ENCODE data around the gene F2R.

F2R gene

DNA sequence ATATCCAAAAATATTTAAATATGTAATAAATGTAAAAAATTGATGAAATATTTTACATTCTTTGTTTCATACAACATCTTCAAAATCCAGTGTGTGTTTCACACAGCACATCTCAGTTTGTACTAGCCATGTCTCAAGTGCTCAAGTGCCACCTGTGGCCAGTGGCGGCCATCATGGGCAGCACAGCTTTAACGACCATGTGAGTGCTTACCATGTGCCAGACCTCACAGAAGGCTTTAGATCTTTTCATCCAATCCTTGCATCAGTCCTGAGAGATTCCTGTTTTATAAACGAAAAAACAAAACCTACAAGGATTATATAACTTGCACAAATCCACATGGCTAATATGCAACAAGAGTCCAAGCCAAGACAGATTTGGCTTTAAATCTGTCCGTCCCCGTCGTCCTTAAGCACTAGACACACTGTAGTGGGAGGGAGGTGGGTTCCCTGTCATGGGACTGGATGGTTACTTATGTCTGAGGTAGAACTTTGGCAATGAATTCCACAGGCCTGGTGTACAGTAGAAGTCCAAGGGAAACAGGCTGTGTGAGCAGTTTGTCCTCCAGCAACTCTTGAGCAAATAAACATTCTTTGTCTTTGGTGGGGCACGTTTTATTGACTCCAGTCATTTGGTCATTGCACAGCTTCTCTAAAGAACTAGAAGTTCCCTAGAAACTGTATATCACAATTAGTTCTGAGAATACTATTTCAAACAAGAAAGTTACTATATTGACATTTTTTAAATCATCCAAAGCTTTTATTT lies 25.0 kb upstream of the F2R start:
- DNase-seq (ENCODE audit: low spot score) = no peak

DNA sequence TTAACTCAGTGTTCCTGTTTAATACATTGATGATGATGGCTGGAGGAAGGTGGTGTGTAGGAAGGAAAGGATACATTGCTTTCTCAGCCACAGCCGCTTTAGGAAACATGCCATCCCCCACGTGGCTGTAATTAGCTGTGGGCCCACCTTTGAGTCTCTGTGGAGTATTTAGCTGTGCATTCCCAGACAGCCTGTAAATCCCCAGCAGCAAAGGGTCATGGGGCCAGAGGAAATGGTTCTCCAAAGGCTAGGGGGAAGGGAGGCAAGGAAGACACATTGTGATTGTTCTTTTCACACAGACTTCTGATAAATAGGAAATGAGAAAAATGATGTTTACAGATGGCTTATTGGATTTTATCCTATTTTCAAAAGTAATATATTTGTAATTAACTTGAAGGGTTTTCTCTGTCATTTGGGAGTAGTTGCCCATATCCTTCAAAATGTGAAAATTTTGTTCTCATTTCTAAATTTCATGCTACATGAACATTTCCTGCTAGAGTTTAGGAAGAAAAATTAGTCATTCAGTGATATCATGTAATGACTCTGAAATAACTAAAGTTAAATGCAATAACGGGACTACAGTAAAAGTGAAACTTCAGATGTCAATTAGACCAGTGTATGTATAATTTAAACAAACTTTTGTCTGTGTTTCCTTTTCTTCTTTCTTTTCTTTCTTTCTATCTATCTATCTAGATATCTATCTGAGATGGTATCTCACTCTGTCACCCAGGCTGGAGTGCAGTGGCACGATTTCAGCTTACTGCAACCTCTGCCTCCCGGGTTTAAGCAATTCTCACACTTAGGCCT lies 24.3 kb upstream of the F2R start:
- no peak for DNase-seq (ENCODE audit: low spot score)

DNA sequence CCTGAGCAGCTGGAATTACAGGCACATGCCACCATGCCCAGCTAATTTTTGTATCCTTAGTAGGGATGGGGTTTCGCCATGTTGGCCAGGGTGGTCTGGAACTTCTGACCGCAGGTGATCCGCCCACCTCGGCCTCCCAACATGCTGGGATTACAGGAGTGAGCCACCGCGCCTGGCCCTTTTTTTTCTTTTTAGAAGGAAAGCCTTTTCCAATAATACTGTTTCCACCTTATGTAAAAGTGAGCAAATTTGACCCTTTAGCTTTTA lies 23.7 kb upstream of the F2R start:
- DNase-seq (ENCODE audit: low spot score) = no peak

DNA sequence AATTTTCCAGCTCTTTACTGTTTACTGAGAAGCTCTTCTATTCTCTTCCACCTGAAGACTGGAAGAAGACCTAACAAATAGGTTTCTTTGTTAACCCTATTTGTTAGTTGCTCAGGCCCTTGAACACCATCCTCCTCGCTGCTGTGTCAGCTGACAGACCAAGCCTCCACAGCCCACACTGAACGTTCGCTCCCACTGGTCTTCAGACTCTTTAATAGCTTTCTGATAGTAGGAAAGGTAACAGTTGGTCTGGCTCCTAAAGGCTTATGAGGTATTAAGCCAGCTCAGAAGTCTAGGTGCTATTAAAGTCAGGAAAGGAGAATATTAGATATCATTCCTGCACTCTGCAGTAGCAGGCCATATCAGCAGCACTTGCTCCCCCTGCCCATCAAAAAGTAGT lies 23.3 kb upstream of the F2R start:
- no peak for DNase-seq (ENCODE audit: low spot score)

DNA sequence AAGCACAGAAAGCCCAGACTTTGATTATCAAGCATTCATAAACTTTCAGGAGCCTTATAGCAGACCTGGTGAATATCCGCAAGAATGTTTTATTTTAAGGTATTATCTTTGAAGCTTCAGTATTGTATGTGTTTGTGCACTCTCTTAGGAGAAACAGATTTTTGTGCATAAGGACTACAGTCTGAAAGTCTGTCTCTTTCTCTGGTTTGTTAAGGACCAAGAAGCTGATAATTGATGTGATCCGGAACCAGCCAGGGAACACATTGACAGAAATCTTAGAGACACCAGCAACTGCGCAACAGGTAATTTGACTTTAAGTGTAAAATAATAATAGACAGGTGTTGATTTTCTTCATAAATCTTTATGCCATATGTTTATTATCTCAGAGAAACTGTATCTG lies 22.8 kb upstream of the F2R start:
- no peak for DNase-seq (ENCODE audit: low spot score)

DNA sequence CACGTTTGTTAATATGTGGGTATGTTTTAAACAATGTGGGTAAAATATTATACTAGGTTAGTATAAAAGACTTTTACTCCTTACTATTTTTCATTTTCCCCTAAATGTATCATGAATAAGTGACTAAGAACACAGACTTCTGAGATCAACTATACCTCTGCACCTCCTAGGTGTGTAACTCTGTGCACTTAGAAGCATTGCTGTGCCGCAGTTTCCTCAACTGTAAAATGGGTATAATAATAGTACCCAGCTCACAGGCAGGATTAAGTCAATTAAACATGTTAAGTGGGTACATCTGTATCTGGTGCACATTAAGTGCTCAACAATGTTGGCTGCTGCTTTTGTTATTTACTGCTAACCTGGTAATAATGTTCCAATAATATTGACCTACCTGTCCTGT lies 21.6 kb upstream of the F2R start:
- DNase-seq (ENCODE audit: low spot score) = no peak

DNA sequence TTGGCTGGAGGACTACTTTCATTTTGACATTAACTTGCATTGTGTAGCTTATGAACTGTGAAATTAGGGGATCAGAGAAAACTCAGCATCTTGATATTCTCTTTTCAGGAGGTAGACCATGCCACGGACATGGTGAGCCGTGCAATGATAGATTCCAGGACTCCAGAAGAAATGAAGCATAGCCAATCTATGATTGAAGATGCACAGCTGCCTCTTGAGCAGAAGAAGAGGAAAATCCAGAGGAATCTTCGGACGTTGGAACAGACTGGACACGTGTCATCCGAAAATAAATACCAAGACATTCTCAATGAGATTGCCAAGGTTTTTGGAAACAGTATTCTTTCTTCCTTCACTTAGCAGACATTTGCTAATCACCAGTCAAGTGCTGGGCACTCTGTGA lies 20.6 kb upstream of the F2R start:
- no peak for DNase-seq (ENCODE audit: low spot score)

DNA sequence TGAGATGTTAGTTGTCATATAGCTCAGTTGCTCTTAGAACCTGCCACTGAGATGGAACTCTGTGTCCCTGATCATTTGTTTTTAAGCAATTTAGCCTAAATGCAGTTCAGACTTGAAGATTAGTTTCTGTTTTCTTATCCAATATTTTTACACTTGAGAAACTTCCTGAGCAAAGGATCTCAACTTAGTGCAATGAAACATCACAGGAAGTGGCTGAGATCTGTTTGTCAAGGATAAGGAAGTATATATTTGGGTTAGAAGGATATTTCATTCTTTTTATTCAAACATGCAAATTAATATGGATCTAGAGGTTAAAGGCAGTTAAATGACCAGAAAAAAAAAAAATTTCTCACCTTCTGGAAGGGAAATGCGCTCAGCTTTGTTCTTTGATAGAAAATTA lies 19.7 kb upstream of the F2R start:
- no peak for DNase-seq (ENCODE audit: low spot score)

DNA sequence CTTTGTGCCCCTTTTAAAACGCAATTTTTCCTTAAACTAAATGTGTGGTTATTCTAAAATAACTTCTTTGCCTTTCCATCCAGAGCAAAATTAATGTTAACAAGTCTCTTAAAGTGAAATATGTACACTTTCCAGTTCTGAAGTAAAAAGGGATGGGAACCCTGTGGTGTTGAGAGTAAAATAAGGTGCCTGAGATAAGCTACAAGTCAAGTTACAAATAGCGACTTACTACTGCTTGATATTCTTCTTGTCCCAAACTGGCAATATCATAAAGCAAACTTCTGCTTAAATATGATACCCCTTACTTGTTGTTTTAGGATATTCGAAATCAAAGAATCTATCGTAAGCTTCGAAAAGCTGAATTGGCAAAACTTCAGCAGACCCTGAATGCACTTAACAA lies 18.3 kb upstream of the F2R start:
- no peak for DNase-seq (ENCODE audit: low spot score)

DNA sequence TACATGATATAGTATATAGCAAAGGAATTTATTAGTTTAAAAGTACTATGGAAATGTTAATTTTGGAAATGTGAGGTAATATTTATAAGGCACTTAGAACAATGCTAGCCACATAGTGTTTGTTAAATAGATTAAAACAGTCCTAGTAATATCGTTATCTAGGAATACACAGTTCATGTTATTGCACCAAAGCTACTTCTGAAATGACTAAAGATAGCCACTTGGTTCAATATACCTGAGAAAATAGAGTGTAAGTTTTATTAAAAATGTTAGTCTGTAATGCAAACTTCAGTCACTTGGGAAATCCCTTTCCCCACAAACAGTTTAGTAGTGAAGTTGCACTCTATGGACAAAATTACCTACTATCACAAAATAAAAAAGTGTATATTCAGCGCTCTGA lies 15.4 kb upstream of the F2R start:
- no peak for DNase-seq (ENCODE audit: low spot score)

DNA sequence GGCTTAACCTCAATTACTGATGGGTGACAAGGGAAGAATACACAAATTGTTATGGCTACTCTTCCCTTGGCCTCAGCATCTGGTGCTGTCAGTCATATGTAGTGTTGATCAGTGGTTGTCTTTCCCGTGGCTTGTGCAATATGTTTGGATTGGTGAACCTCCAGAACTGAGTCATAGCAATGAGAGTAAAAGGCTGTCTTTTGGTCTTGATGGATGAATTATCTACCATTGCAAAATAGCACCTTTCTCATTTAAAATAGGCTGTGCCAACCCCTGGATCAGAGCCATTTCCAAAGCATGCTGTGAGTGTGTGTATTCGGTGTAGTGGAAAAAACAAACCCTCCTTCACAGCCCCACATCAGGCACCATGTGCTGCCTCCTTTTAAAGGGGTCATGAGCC lies 14.6 kb upstream of the F2R start:
- no peak for DNase-seq (ENCODE audit: low spot score)

DNA sequence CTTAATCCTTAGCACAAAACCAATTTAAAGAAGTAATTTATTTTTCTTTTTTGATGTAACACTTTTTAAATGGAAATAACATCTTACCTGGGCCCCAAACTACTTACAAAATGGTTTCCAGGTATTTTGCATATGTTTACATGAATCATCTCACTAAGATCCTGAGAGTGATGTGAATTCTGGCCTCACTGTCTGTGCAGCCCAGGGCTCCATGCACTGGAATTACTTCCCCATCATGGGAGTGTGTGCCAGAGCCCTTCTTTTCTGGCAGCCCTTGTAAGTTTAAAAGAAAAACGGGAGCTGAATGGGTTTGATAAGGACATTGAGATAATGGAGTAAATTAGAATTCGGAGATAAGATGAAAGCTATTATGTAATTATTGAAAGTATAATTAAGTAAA lies 12.2 kb upstream of the F2R start:
- no peak for DNase-seq (ENCODE audit: low spot score)

DNA sequence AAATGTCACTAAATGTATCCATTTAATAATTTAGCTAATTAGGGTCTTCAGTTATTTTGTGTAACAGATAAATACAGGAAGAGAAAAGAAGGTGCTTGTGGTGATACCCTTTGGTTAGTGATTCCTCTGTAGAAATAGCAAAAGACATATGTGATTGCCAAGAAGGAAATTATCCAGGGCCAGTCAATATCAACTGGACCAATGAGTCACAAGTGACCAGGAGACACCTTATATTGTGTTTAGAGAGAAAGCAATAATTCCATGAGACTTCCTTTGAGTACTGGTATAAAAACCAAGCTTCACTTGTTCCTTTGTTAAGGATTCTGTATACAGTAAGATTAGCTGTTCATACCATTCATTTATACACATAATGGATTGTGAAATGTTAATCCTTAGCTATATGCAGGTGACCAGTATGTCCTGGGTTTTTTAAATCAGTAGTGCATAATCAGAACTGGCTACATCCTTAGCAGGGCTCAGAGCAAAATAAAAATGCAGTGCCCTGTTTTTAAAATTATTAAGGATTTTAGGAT lies 11.7 kb upstream of the F2R start:
- DNase-seq (ENCODE audit: low spot score) = no peak

DNA sequence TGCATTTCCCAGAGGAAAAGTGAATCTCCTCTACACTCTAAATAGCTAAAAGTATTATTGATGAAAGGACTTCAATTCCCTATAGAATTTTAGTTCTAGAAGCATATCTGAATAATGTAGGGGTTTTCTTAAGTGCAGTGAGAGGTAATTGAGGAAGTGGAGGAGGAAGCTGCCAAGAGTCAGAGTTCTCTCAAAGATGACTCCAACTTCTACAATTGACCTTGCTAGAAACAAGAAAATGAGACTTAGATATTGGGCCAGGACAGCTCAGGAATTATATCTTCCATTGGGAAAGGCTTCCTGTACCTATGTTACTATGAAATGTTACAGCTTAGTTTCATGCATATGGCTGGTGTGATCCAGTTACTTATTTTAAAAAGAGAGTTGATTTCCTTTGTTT lies 10.4 kb upstream of the F2R start:
- no peak for DNase-seq (ENCODE audit: low spot score)

DNA sequence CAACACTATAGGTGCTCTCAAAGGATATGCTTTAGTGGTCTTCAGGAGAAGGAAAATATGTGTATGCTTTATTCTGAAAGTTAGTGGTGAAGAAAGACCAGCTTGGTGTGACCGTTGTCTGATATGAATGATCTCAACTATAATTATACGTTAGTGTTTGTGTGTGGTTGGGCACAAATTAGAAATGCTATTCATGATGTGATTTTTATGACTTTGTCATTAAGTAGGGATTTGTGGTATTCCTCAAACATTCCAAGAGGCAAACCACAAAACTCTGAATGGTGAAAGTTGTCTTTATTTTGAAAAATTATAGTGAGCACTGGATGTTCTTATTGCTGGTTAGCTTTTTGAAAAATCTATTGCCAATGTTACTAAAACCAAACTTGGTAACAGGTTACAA lies 6.2 kb upstream of the F2R start:
- no peak for DNase-seq (ENCODE audit: low spot score)

DNA sequence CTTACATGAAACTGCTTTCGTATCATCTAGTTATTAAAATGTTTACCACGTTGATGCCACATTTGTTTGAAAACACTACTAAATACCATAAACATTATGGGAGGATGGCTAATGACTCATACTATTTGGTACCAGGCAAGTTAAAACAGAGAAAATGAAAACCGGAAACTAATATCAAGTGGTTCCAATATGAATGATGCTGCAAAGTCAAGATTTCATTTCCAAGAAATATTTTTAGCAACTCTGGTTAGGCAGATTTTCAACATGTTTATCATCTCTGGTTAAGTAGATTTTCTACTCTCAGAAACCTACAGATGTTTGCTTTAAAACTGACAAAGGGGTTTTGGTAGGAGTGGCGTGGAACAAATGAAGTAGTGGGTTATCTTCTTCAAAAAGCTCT lies 4.9 kb upstream of the F2R start:
- no peak for DNase-seq (ENCODE audit: low spot score)

DNA sequence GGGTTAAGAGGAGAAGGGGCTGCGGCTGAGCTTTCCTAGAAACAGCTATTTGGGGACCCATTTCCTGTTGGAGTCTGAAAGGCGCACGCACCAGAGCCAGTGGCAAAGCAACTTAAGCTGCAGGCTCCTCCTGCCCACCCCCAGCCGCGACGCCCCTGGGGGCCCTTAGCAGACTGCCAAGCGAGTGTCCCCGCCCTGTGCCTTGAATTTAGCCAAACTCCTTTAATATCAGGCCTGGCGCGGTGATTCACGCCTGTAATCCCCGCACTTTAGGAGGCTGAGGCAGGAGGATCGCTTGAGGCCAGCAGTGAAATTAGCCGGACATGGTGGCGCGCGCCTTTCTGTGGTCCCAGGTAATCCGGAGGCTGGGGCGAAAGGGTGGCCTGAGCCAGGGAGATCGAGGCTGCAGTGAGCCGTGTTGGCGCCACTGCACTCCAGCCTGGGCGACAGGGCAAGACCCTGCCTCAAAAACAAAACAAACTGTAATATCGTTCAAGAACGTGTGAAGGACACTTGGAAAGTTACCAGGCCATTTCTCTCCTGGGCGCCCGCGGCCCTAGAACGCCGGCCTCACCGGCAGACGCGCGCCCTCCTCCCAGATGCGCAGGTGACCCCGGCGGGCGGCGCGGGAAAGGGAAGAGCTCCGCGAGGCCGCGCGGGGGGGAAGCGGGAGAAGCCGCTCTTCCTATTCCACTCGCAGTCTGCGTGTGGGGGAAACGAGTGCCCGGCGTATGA lies 1.0 kb upstream of the F2R start:
- DNase-seq (ENCODE audit: low spot score) = peak; percentile 17

DNA sequence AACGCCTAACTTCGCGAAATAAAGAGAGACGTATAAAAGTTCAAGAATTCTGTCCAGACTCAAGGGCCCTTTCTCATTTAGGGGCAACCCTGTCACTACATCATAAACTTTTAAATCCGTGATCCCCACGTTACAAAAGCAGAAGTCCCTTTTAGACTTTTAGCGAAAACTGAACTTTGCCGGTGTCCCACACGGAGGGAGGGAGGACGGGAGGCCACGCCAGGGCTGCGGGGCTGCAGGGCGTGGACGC lies 515 bp upstream of the F2R start:
- DNase-seq (ENCODE audit: low spot score) = no peak

DNA sequence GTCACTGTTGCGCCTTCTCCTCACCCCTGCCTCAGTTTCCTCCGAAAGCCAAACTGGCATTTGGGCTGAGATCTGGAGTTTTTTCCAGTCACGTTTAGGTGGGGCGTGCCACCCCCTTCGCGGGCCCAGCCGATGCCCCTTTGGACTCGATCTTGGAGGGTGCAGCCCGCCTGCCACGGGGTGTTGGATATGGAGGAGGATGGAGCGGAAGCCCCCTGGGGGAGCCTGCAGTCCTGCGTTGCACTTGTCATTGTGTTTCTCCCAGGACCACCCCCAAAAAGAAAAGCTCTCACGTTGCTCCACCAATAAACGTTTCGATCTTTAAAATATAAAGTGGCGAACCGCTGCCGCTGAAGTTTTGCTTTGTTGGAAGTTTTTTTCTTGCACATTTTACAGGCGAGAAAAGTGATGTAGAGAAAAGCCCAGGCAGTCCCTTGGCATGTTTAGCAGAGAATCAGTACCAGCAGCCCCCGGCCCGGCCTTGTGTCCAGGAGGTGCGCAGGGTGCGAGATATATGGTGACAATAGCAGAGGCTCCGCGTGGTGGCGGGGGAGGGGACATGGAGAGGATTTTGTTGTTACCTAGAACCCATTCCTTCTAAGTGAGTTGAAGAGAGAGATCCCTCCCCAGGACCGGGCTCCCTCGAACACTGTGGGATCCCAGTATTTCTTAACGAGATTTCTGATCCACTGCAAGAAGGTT lies 681 bp downstream of the F2R start:
- no peak for DNase-seq (ENCODE audit: low spot score)

DNA sequence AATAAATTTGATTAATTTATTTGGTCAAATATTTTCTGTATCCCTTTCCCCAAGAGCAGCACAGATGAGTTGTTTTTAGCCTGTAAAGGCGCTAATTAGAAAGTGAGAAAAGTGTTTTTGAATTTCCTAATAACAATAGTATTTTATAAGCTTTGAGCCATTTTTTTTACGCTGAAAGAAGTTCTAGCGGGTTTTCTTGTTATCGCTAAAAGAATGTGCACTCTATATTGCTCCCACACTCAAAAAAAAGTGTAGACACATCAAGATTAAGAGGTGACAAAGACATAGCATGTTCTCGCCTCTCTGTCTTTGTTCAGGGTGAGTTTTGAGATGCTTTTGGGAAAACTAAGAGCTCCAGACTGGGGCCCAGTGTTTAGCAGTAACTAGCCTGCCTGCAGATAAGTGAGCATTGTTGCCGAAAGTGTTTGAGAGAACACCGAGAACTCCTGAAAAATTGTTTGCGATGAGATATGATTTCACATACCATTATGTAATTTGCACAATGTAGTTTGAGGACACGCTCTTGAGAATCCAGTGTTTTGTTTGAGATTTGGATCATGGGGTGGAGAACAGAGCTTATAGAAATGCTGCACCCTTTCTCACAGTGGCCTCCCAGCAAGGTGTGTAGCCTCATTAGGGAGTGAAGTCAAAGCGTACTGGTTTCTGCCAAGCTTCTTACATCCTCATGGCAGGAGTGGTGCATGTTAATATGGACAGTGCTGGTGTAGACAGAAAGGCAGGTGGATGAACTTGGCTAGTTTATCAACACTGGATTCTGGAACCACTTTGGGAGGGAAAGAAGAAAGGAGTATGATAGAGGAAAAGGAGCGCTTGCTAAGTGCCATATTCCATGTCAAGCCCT lies 1.5 kb downstream of the F2R start:
- no peak for DNase-seq (ENCODE audit: low spot score)

DNA sequence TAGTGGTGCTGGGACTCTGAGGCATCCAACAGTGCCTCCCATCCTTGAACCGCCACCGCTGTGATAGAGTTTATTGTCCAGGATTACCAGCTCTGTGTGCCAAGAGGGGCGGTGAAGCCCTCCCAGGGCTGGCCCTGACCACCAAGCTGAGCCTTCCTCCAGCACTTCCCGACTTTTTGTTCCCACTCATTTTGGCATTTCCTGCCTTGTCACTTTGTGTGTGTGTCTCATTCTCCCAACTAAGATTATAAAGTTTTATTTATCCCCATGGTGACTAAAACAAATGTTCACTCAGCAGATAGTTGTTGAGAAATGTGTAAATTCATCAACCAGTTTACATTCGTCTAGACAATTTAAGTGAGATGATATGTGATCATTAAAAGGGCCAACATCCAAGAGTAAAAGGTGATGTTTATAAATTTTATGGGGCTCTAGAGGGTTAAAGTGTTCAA lies 2.5 kb downstream of the F2R start:
- DNase-seq (ENCODE audit: low spot score) = no peak

DNA sequence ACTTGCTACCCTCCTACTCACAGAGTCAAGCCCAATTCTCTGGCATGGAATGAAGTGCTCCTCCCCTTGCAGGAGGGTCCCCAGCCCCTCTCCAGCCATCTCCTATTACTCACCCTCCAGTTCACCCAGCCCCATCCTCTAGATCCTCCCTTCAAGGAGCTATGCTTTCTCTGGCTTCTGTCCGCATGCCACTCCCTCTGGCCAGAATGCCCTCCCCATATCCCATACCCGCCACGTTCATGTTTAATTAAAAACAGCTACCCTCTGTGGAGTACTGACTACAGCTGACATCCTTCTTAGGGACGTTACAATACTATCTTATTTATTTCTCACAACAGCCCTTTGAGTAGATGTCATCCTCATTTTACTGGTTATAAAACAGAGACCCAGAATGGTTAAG lies 3.0 kb downstream of the F2R start:
- no peak for DNase-seq (ENCODE audit: low spot score)

Data from germinal center (tissue), 1 donor.